ENCODE results near the gene MOCOS.

MOCOS gene

GRCh38 chr18:36284671-36285295 lies 97.5 kb downstream of the MOCOS start:
- H3K9me2 ChIP-seq (replicated peaks; ENCODE audit: control insufficient read depth, low read length): no peaks in the 10 kb centered on the region
- no peak overlapping the region for H3K4me2 ChIP-seq (ENCODE audit: low read length)
- H3K9me3 ChIP-seq (ENCODE audit: control insufficient read depth, insufficient read depth, low read length): no peaks in the 10 kb centered on the region
- H3K27me3 ChIP-seq (ENCODE audit: control insufficient read depth, low read length): peaks cover 10% of the 10 kb centered on the region; the same call in 1 of the 2 replicates
- H3K79me2 ChIP-seq (ENCODE audit: control insufficient read depth, low read length): no peaks in the 10 kb centered on the region
- H3K4me1 ChIP-seq (ENCODE audit: control insufficient read depth, low read length): no peaks in the 10 kb centered on the region
- H3F3A ChIP-seq (ENCODE audit: control insufficient read depth, insufficient read depth): no peaks in the 10 kb centered on the region
- no peak overlapping the region for H3K4me3 ChIP-seq (ENCODE audit: low read length)
- H3K36me3 ChIP-seq (ENCODE audit: control insufficient read depth, low read length): no peaks in the 10 kb centered on the region
- no peaks in the 10 kb centered on the region for H4K20me1 ChIP-seq (ENCODE audit: control insufficient read depth, insufficient read depth, low read depth, low read length)
- no peak overlapping the region for H3K27ac ChIP-seq (ENCODE audit: low read depth, low read length)
- TF ChIP-seq CTCF (IDR thresholded peaks at IDR 0.05; ENCODE audit: low read depth, low read length, poor library complexity, severe bottlenecking): peak; percentile 82
- no peak for TF ChIP-seq EZH2phosphoT487 (IDR thresholded peaks at IDR 0.05; ENCODE audit: borderline replicate concordance, low read length)

- Histone ChIP-seq H3K4me3 (ENCODE audit: low read length) (no peak overlapping the region), H3K27ac (ENCODE audit: low read depth, low read length) (no peak overlapping the region), H3K4me2 (ENCODE audit: low read length) (no peak overlapping the region), H3K27me3 (ENCODE audit: control insufficient read depth, low read length) (peaks cover 7% of the 10 kb centered on the region), H4K20me1 (ENCODE audit: control insufficient read depth, insufficient read depth, low read depth, low read length) (no peaks in the 10 kb centered on the region), H3K9me2 (replicated peaks; ENCODE audit: control insufficient read depth, low read length) (no peaks in the 10 kb centered on the region), H3F3A (ENCODE audit: control insufficient read depth, insufficient read depth) (no peaks in the 10 kb centered on the region), H3K36me3 (ENCODE audit: control insufficient read depth, low read length) (no peaks in the 10 kb centered on the region), H3K4me1 (ENCODE audit: control insufficient read depth, low read length) (no peaks in the 10 kb centered on the region), H3K9me3 (ENCODE audit: control insufficient read depth, insufficient read depth, low read length) (no peaks in the 10 kb centered on the region), H3K79me2 (ENCODE audit: control insufficient read depth, low read length) (no peaks in the 10 kb centered on the region)
- TF ChIP-seq CTCF (IDR thresholded peaks at IDR 0.05; ENCODE audit: low read depth, low read length, poor library complexity, severe bottlenecking): no peak
- TF ChIP-seq EZH2phosphoT487 (IDR thresholded peaks at IDR 0.05; ENCODE audit: borderline replicate concordance, low read length): no peak
Measured at GRCh38 chr18:36287653-36288052, 100.4 kb downstream of the MOCOS start.

- no peaks in the 10 kb centered on the region for H3K9me3 ChIP-seq (ENCODE audit: control insufficient read depth, insufficient read depth, low read length)
- H3F3A ChIP-seq (ENCODE audit: control insufficient read depth, insufficient read depth): no peaks in the 10 kb centered on the region
- no peak overlapping the region for H3K27ac ChIP-seq (ENCODE audit: low read depth, low read length)
- H3K4me3 ChIP-seq (ENCODE audit: low read length): no peak overlapping the region
- H3K4me1 ChIP-seq (ENCODE audit: control insufficient read depth, low read length): no peaks in the 10 kb centered on the region
- TF ChIP-seq EZH2phosphoT487 (IDR thresholded peaks at IDR 0.05; ENCODE audit: borderline replicate concordance, low read length) (no peak), CTCF (IDR thresholded peaks at IDR 0.05; ENCODE audit: low read depth, low read length, poor library complexity, severe bottlenecking) (no peak)
- no peaks in the 10 kb centered on the region for H3K79me2 ChIP-seq (ENCODE audit: control insufficient read depth, low read length)
- H3K4me2 ChIP-seq (ENCODE audit: low read length): no peak overlapping the region
- peaks cover 7% of the 10 kb centered on the region for H3K27me3 ChIP-seq (ENCODE audit: control insufficient read depth, low read length)
- H3K9me2 ChIP-seq (replicated peaks; ENCODE audit: control insufficient read depth, low read length): no peaks in the 10 kb centered on the region
- H4K20me1 ChIP-seq (ENCODE audit: control insufficient read depth, insufficient read depth, low read depth, low read length): no peaks in the 10 kb centered on the region
- H3K36me3 ChIP-seq (ENCODE audit: control insufficient read depth, low read length): no peaks in the 10 kb centered on the region
Measured at GRCh38 chr18:36288689-36289088, 101.4 kb downstream of the MOCOS start.
